ENCODE measurements around the gene IFNL4.
"Not testable (repeated sequence)": the region's sequence is repeated elsewhere in the genome, so short reads cannot be mapped to it uniquely, and the experiment has no call there.

IFNL4 gene

DNA sequence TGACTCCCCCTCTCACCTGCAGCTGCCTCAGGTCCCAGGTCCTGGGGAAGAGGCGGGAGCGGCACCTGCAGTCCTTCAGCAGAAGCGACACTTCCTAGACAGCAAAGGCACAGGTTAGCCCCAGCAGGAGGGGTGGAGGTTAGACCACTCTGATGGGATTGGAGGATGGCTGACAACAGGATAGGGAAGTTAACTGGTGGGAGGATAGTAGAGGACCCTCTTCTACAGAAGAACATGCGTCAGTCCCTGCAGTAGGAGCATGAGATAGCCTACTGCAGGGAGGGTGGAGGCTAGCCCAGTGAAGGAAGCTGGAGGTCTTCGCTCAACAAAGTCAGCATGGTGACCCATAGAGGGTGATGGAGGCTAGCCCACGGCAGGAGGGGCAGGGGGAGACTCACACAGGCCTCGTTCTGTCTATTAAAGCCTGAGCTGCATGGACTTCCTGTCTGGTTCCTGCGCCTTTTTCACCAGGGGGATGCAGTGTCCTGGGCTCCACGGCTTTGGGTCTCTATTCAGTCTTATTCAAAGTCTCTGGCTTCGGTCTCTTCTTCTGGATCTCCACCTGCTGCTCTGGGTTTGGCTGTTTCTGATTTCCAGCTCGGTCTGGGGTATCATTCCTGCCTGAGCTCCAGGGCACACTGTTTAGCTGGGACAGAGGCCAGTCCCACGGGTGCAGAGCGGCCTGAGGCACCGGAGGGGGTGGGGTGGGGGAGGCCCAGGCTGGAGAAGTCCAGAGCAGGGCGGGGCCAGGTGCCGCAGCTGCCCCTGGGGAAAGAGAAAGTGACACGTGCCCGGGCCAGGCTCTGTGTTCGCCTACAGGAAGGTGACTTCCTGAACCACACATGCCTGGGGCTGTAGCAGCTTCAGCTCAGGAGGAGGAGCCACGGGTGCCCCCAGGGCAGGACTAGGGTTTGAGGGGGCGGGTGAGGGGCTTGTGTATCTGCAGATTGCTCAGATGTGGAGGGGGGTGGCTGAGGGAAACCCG, 11.2 kb downstream of the IFNL4 start:
- H3K4me1 ChIP-seq (ENCODE audit: insufficient read depth, insufficient read length) = peaks cover 8% of the 10 kb centered on the region
- no peaks in the 10 kb centered on the region for H3K9me3 ChIP-seq (ENCODE audit: insufficient read depth, low read length)
- no peak for DNase-seq (ENCODE audit: low read depth, low spot score)
- no peaks in the 10 kb centered on the region for H3K36me3 ChIP-seq (ENCODE audit: insufficient read depth, insufficient read length, low read length)
- no peak for TF ChIP-seq SUZ12 (IDR thresholded peaks at IDR 0.05; ENCODE audit: extremely low read depth, insufficient read depth, insufficient read length)
- no peak for TF ChIP-seq YY1 (IDR thresholded peaks at IDR 0.05; ENCODE audit: insufficient read depth, insufficient read length)
- no peak for TF ChIP-seq ZNF274 (IDR thresholded peaks at IDR 0.05; ENCODE audit: low read depth, low read length)
- H3K9ac ChIP-seq (ENCODE audit: insufficient read length, low read depth) = no peak overlapping the region
- no peak overlapping the region for H3K4me3 ChIP-seq (ENCODE audit: insufficient read length, low read depth)
- peaks cover 4% of the 10 kb centered on the region for H3K27me3 ChIP-seq (ENCODE audit: insufficient read depth, insufficient read length)

DNA sequence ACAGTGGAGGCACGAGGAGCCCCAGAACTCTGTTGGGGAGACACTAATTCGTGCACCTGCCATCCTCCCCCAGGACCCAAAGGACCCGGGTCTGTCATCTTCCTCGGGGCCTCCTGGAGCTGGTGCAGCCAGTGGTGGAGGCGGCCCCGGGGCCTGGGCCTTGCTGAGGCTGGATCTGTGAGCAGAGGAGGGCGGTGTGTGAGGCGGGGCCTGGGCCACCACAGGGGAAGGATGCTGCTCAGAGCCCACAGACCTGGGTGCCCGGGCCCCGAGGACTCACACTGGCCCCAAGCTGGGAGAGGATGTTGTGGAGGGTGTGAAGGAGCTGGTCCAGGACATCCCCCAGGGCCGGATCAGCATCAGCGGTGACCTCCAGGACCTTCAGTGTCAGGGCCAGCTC, 12.1 kb downstream of the IFNL4 start:
- no peak overlapping the region for H3K9ac ChIP-seq (ENCODE audit: insufficient read length, low read depth)
- no peak overlapping the region for H3K4me3 ChIP-seq (ENCODE audit: insufficient read length, low read depth)
- no peaks in the 10 kb centered on the region for H3K36me3 ChIP-seq (ENCODE audit: insufficient read depth, insufficient read length, low read length)
- peaks cover 8% of the 10 kb centered on the region for H3K4me1 ChIP-seq (ENCODE audit: insufficient read depth, insufficient read length)
- DNase-seq (ENCODE audit: low read depth, low spot score) = no peak
- no peaks in the 10 kb centered on the region for H3K9me3 ChIP-seq (ENCODE audit: insufficient read depth, low read length)
- no peak for TF ChIP-seq SUZ12 (IDR thresholded peaks at IDR 0.05; ENCODE audit: extremely low read depth, insufficient read depth, insufficient read length)
- TF ChIP-seq YY1 (IDR thresholded peaks at IDR 0.05; ENCODE audit: insufficient read depth, insufficient read length) = no peak
- TF ChIP-seq ZNF274 (IDR thresholded peaks at IDR 0.05; ENCODE audit: low read depth, low read length) = no peak
- H3K27me3 ChIP-seq (ENCODE audit: insufficient read depth, insufficient read length) = peaks cover 4% of the 10 kb centered on the region

GRCh38 chr19:39232708-39233107, 15.9 kb downstream of the IFNL4 start:
- DNase-seq (ENCODE audit: low read depth, low spot score) = no peak
- no peaks in the 10 kb centered on the region for H3K9me3 ChIP-seq (ENCODE audit: insufficient read depth, low read length)
- no peaks in the 10 kb centered on the region for H3K36me3 ChIP-seq (ENCODE audit: insufficient read depth, insufficient read length, low read length)
- H3K4me1 ChIP-seq (ENCODE audit: insufficient read depth, insufficient read length) = peaks cover 4% of the 10 kb centered on the region
- H3K4me3 ChIP-seq (ENCODE audit: insufficient read length, low read depth) = no peak overlapping the region
- H3K9ac ChIP-seq (ENCODE audit: insufficient read length, low read depth) = no peak overlapping the region
- TF ChIP-seq SUZ12 (IDR thresholded peaks at IDR 0.05; ENCODE audit: extremely low read depth, insufficient read depth, insufficient read length) = no peak
- no peak for TF ChIP-seq ZNF274 (IDR thresholded peaks at IDR 0.05; ENCODE audit: low read depth, low read length)
- TF ChIP-seq YY1 (IDR thresholded peaks at IDR 0.05; ENCODE audit: insufficient read depth, insufficient read length) = no peak
- H3K27me3 ChIP-seq (ENCODE audit: insufficient read depth, insufficient read length) = peaks cover 6% of the 10 kb centered on the region

- TF ChIP-seq SUZ12 (IDR thresholded peaks at IDR 0.05; ENCODE audit: extremely low read depth, insufficient read depth, insufficient read length) = no peak
- TF ChIP-seq YY1 (IDR thresholded peaks at IDR 0.05; ENCODE audit: insufficient read depth, insufficient read length) = no peak
- no peak for TF ChIP-seq ZNF274 (IDR thresholded peaks at IDR 0.05; ENCODE audit: low read depth, low read length)
- no peak overlapping the region for H3K4me3 ChIP-seq (ENCODE audit: insufficient read length, low read depth)
- no peaks in the 10 kb centered on the region for H3K36me3 ChIP-seq (ENCODE audit: insufficient read depth, insufficient read length, low read length)
- no peaks in the 10 kb centered on the region for H3K9me3 ChIP-seq (ENCODE audit: insufficient read depth, low read length)
- H3K27me3 ChIP-seq (ENCODE audit: insufficient read depth, insufficient read length) = peaks cover 6% of the 10 kb centered on the region
- no peak overlapping the region for H3K9ac ChIP-seq (ENCODE audit: insufficient read length, low read depth)
- H3K4me1 ChIP-seq (ENCODE audit: insufficient read depth, insufficient read length) = no peaks in the 10 kb centered on the region
- no peak for DNase-seq (ENCODE audit: low read depth, low spot score)
Observed at GRCh38 chr19:39230096-39230764, 18.4 kb downstream of the IFNL4 start.

DNA sequence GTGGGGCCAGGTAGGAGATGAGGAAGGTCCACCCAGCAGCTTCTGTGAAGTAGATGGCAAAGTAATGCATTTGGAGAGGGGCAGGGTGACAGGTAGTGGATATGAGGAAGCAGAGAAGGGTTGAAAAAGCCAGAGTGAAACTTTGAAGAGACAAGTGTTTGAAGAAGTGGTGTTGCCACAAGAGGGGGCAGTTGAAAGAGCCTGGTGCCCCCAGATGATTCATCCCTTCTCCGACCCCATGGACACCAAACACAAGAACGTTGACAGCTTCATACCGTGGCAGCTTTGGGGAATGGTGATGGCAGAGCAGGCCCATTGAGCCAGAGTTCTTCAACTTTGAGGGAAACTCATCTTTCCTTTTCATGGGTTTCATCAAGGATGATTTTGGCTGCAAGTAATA, 23.7 kb downstream of the IFNL4 start:
- no peak overlapping the region for H3K4me3 ChIP-seq (ENCODE audit: insufficient read length, low read depth)
- no peak for TF ChIP-seq YY1 (IDR thresholded peaks at IDR 0.05; ENCODE audit: insufficient read depth, insufficient read length)
- TF ChIP-seq ZNF274 (IDR thresholded peaks at IDR 0.05; ENCODE audit: low read depth, low read length) = no peak
- no peak for TF ChIP-seq SUZ12 (IDR thresholded peaks at IDR 0.05; ENCODE audit: extremely low read depth, insufficient read depth, insufficient read length)
- H3K4me1 ChIP-seq (ENCODE audit: insufficient read depth, insufficient read length) = no peaks in the 10 kb centered on the region
- H3K36me3 ChIP-seq (ENCODE audit: insufficient read depth, insufficient read length, low read length) = no peaks in the 10 kb centered on the region
- no peak overlapping the region for H3K9ac ChIP-seq (ENCODE audit: insufficient read length, low read depth)
- H3K9me3 ChIP-seq (ENCODE audit: insufficient read depth, low read length) = no peaks in the 10 kb centered on the region
- no peak for DNase-seq (ENCODE audit: low read depth, low spot score)
- H3K27me3 ChIP-seq (ENCODE audit: insufficient read depth, insufficient read length) = peaks cover 14% of the 10 kb centered on the region

DNA sequence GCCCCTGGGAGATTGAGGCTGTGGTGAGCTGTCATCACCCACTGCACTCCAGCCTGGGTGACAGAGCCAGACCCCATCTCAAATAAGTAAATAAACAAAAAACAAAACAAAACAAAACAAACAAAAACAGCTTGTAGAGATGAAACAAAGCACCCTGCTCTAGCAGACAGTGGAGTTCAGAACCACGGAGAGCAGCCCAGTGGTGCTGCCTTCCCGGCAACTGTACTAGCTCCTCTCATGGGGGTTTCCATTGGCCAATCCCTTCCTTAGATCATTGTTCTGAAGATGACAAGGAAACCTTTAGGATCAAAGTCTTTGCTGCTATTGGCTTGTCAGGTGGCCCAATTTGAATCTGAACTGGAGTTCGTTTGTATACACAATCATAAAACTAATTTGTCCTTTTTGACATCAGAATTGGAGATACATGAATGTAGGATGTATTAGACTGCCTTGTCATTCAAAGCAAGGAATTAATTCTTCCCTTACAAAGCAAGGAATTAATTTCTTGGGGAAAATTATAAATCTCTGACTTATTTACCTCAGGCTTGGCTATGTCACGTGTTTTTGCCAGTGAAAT, 24.9 kb downstream of the IFNL4 start:
- Histone ChIP-seq H3K27me3 (ENCODE audit: insufficient read depth, insufficient read length) (peaks cover 14% of the 10 kb centered on the region), H3K4me1 (ENCODE audit: insufficient read depth, insufficient read length) (no peaks in the 10 kb centered on the region), H3K36me3 (ENCODE audit: insufficient read depth, insufficient read length, low read length) (no peaks in the 10 kb centered on the region), H3K9me3 (ENCODE audit: insufficient read depth, low read length) (no peaks in the 10 kb centered on the region), H3K9ac (ENCODE audit: insufficient read length, low read depth) (no peak overlapping the region), H3K4me3 (ENCODE audit: insufficient read length, low read depth) (no peak overlapping the region)
- DNase-seq (ENCODE audit: low read depth, low spot score) = no peak
- TF ChIP-seq SUZ12 (IDR thresholded peaks at IDR 0.05; ENCODE audit: extremely low read depth, insufficient read depth, insufficient read length) (no peak), ZNF274 (IDR thresholded peaks at IDR 0.05; ENCODE audit: low read depth, low read length) (no peak), YY1 (IDR thresholded peaks at IDR 0.05; ENCODE audit: insufficient read depth, insufficient read length) (no peak)

- H3K27me3 ChIP-seq (ENCODE audit: insufficient read depth, insufficient read length) = peaks cover 14% of the 10 kb centered on the region
- not testable (repeated sequence) for H3K4me3 ChIP-seq (ENCODE audit: insufficient read length, low read depth); H3K9me3 ChIP-seq (ENCODE audit: insufficient read depth, low read length); H3K4me1 ChIP-seq (ENCODE audit: insufficient read depth, insufficient read length); H3K9ac ChIP-seq (ENCODE audit: insufficient read length, low read depth); DNase-seq (ENCODE audit: low read depth, low spot score); H3K36me3 ChIP-seq (ENCODE audit: insufficient read depth, insufficient read length, low read length)
Observed at GRCh38 chr19:39219108-39219507, 29.5 kb downstream of the IFNL4 start.
